ENCODE results near the gene HBZ. TPM values are rescaled to one million over a fixed set of nuclear protein-coding genes. Genes with fewer than 3 reads are reported as not detected.
"Not testable (repeated sequence)": the region's sequence is repeated elsewhere in the genome, so short reads cannot be mapped to it uniquely, and the experiment has no call there.

The HBZ gene
- total RNA-seq, 1 donor from 2014 or later, result not detected

- ChIA-PET CTCF (no interaction called here), POLR2A (no interaction called here)
- TF ChIP-seq, protein P1, sequence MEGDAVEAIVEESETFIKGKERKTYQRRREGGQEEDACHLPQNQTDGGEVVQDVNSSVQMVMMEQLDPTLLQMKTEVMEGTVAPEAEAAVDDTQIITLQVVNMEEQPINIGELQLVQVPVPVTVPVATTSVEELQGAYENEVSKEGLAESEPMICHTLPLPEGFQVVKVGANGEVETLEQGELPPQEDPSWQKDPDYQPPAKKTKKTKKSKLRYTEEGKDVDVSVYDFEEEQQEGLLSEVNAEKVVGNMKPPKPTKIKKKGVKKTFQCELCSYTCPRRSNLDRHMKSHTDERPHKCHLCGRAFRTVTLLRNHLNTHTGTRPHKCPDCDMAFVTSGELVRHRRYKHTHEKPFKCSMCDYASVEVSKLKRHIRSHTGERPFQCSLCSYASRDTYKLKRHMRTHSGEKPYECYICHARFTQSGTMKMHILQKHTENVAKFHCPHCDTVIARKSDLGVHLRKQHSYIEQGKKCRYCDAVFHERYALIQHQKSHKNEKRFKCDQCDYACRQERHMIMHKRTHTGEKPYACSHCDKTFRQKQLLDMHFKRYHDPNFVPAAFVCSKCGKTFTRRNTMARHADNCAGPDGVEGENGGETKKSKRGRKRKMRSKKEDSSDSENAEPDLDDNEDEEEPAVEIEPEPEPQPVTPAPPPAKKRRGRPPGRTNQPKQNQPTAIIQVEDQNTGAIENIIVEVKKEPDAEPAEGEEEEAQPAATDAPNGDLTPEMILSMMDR (IDR thresholded peaks at IDR 0.05), result no peak
- H3K9me3 Mint-ChIP-seq, result no peaks in the 10 kb centered on the region
- intact Hi-C loops (cut with micrococcal nuclease), result no loop called here
- H3K36me3 Mint-ChIP-seq (ENCODE audit: low read depth), result no peaks in the 10 kb centered on the region
- no peak overlapping the region for H3K27ac Mint-ChIP-seq
- H3K27me3 Mint-ChIP-seq, result peaks cover 36% of the 10 kb centered on the region
- peaks cover 14% of the 10 kb centered on the region for H3K4me1 Mint-ChIP-seq
- H3K4me3 Mint-ChIP-seq, result no peak overlapping the region
- no peak for DNase-seq
- no peak for ATAC-seq (ENCODE audit: low read depth)
Observed at GRCh38 chr16:168424-168823, 16.0 kb downstream of the HBZ start.

GRCh38 chr16:169014-169413 is 16.6 kb downstream of the HBZ start:
- TF ChIP-seq, protein P1 (IDR thresholded peaks at IDR 0.05), result no peak
- CTCF ChIA-PET, result no interaction called here
- no peak for ATAC-seq (ENCODE audit: low read depth)
- POLR2A ChIA-PET, result no interaction called here
- no peak overlapping the region for H3K27ac Mint-ChIP-seq
- H3K4me3 Mint-ChIP-seq, result no peak overlapping the region
- H3K9me3 Mint-ChIP-seq, result no peaks in the 10 kb centered on the region
- DNase-seq, result no peak
- peaks cover 39% of the 10 kb centered on the region for H3K27me3 Mint-ChIP-seq
- H3K36me3 Mint-ChIP-seq (ENCODE audit: low read depth), result no peaks in the 10 kb centered on the region
- H3K4me1 Mint-ChIP-seq, result peaks cover 17% of the 10 kb centered on the region
- intact Hi-C loops (cut with micrococcal nuclease), result no loop called here

DNA sequence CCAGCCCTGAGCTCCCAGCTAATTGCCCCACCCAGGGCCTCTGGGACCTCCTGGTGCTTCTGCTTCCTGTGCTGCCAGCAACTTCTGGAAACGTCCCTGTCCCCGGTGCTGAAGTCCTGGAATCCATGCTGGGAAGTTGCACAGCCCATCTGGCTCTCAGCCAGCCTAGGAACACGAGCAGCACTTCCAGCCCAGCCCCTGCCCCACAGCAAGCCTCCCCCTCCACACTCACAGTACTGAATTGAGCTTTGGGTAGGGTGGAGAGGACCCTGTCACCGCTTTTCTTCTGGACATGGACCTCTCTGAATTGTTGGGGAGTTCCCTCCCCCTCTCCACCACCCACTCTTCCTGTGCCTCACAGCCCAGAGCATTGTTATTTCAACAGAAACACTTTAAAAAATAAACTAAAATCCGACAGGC is 17.7 kb downstream of the HBZ start:
- CTCF ChIA-PET, result not testable (repeated sequence)
- H3K27me3 Mint-ChIP-seq, result peaks cover 47% of the 10 kb centered on the region

DNA sequence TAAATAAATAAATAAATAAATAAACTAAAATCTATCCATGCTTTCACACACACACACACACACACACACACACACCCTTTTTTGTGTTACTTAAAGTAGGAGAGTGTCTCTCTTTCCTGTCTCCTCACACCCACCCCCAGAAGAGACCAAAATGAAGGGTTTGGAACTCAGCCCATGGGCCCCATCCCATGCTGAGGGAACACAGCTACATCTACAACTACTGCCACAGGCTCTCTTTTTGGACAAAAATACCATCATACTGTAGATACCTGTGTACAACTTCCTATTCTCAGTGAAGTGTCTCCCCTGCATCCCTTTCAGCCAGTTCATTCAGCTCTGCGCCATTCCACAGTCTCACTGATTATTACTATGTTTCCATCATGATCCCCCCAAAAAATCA is 18.3 kb downstream of the HBZ start:
- peaks cover 53% of the 10 kb centered on the region for H3K27me3 Mint-ChIP-seq
- no peak overlapping the region for H3K27ac Mint-ChIP-seq

More for the DNA sequence above, 17.7 kb downstream of the HBZ start:
- ATAC-seq (ENCODE audit: low read depth); POLR2A ChIA-PET; H3K27ac Mint-ChIP-seq; DNase-seq; intact Hi-C loops (cut with micrococcal nuclease); H3K36me3 Mint-ChIP-seq (ENCODE audit: low read depth); H3K9me3 Mint-ChIP-seq; H3K4me3 Mint-ChIP-seq: not testable (repeated sequence)
- H3K4me1 Mint-ChIP-seq, result peaks cover 15% of the 10 kb centered on the region

GRCh38 chr16:172374-172941 is 20.0 kb downstream of the HBZ start, which contains the start of gene HBA2:
Gene HBA2, plus strand, starts transcription at chr16:172876. Its CDS starts 37 bp downstream, at chr16:172913.
- H3K4me1 Mint-ChIP-seq; POLR2A ChIA-PET; H3K36me3 Mint-ChIP-seq (ENCODE audit: low read depth); H3K9me3 Mint-ChIP-seq; intact Hi-C loops (cut with micrococcal nuclease); H3K4me3 Mint-ChIP-seq; CTCF ChIA-PET; DNase-seq; H3K27ac Mint-ChIP-seq: not testable (repeated sequence)
- peaks cover 46% of the 10 kb centered on the region for H3K27me3 Mint-ChIP-seq
- ATAC-seq (ENCODE audit: low read depth), result peak; percentile 67

More for the DNA sequence above, 18.3 kb downstream of the HBZ start:
- ChIA-PET CTCF (no interaction called here), POLR2A (no interaction called here)
- intact Hi-C loops (cut with micrococcal nuclease), result no loop called here
- DNase-seq (no peak), ATAC-seq (ENCODE audit: low read depth) (no peak)
- TF ChIP-seq, protein P1 (IDR thresholded peaks at IDR 0.05), result no peak
- no peaks in the 10 kb centered on the region for H3K9me3 Mint-ChIP-seq
- H3K4me3 Mint-ChIP-seq, result no peak overlapping the region
- peaks cover 9% of the 10 kb centered on the region for H3K4me1 Mint-ChIP-seq
- no peaks in the 10 kb centered on the region for H3K36me3 Mint-ChIP-seq (ENCODE audit: low read depth)

- H3K4me3 Mint-ChIP-seq; H3K36me3 Mint-ChIP-seq (ENCODE audit: low read depth); POLR2A ChIA-PET; H3K27ac Mint-ChIP-seq; CTCF ChIA-PET; H3K4me1 Mint-ChIP-seq; H3K9me3 Mint-ChIP-seq; intact Hi-C loops (cut with micrococcal nuclease); ATAC-seq (ENCODE audit: low read depth); DNase-seq: not testable (repeated sequence)
- H3K27me3 Mint-ChIP-seq, result peaks cover 49% of the 10 kb centered on the region
Observed at GRCh38 chr16:173211-173854, 20.9 kb downstream of the HBZ start.

DNA sequence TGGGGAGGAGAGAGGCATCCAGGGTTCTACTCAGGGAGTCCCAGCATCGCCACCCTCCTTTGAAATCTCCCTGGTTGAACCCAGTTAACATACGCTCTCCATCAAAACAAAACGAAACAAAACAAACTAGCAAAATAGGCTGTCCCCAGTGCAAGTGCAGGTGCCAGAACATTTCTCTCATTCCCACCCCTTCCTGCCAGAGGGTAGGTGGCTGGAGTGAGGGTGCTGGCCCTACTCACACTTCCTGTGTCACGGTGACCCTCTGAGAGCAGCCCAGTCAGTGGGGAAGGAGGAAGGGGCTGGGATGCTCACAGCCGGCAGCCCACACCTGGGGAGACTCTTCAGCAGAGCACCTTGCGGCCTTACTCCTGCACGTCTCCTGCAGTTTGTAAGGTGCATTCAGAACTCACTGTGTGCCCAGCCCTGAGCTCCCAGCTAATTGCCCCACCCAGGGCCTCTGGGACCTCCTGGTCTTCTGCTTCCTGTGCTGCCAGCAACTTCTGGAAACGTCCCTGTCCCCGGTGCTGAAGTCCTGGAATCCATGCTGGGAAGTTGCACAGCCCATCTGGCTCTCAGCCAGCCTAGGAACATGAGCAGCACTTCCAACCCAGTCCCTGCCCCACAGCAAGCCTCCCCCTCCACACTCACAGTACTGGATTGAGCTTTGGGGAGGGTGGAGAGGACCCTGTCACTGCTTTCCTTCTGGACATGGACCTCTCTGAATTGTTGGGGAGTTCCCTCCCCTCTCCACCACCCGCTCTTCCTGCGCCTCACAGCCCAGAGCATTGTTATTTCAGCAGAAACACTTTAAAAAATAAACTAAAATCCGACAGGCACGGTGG is 21.7 kb downstream of the HBZ start:
- POLR2A ChIA-PET; intact Hi-C loops (cut with micrococcal nuclease); H3K36me3 Mint-ChIP-seq (ENCODE audit: low read depth); CTCF ChIA-PET; DNase-seq; H3K4me3 Mint-ChIP-seq; H3K27ac Mint-ChIP-seq; H3K9me3 Mint-ChIP-seq; H3K4me1 Mint-ChIP-seq; ATAC-seq (ENCODE audit: low read depth): not testable (repeated sequence)
- peaks cover 43% of the 10 kb centered on the region for H3K27me3 Mint-ChIP-seq

Data from activated B cell treated with CpG ODN at 0.5 μM for 24 hours (primary cell).